Inflammatory macrophage treated with lipopolysaccharide for 4 hours (primary cell): ENCODE results near the gene GBP5.
A peak's percentile ranks its signal among the peaks of the same experiment; 100 is the strongest.
"Not testable (repeated sequence)": the region's sequence is repeated elsewhere in the genome, so short reads cannot be mapped to it uniquely, and the experiment has no call there.

Experiments
- DNase-seq: peaks from one replicate; pipeline ENCODE4 v3.0.0-alpha.2; 2020

The GBP5 gene

GRCh38 chr1:89279011-89279466 lies 6.4 kb upstream of the GBP5 start:
- peak; percentile 77 for DNase-seq

- peak; percentile 86 for DNase-seq
These were observed 5.1 kb upstream of the GBP5 start for GRCh38 chr1:89277725-89278124.

GRCh38 chr1:89276690-89277089 lies 4.0 kb upstream of the GBP5 start:
- no peak for DNase-seq

GRCh38 chr1:89274411-89274857 lies 1.8 kb upstream of the GBP5 start:
- DNase-seq, result peak; percentile 97

GRCh38 chr1:89273324-89273778 lies 691 bp upstream of the GBP5 start:
- no peak for DNase-seq

- peak; percentile 68 for DNase-seq
These were observed 1.2 kb downstream of the GBP5 start for GRCh38 chr1:89271341-89272015.

GRCh38 chr1:89270423-89270822 lies 2.2 kb downstream of the GBP5 start:
- DNase-seq, result peak; percentile 60

- peak; percentile 36 for DNase-seq
These were observed 3.4 kb downstream of the GBP5 start for GRCh38 chr1:89269277-89269676.

- no peak for DNase-seq
These were observed 10.0 kb downstream of the GBP5 start for GRCh38 chr1:89262643-89263042.

- no peak for DNase-seq
These were observed 10.6 kb downstream of the GBP5 start for GRCh38 chr1:89261926-89262515.

GRCh38 chr1:89260566-89261255 lies 11.9 kb downstream of the GBP5 start:
- DNase-seq, result no peak

- DNase-seq, result no peak
These were observed 12.6 kb downstream of the GBP5 start for GRCh38 chr1:89260042-89260441.

GRCh38 chr1:89259283-89259971 lies 13.2 kb downstream of the GBP5 start:
- no peak for DNase-seq

- DNase-seq, result peak; percentile 88
These were observed 15.6 kb downstream of the GBP5 start for GRCh38 chr1:89257041-89257440.

- not testable (repeated sequence) for DNase-seq
These were observed 17.1 kb downstream of the GBP5 start for GRCh38 chr1:89255581-89255980.

- DNase-seq, result no peak
These were observed 17.9 kb downstream of the GBP5 start for GRCh38 chr1:89254658-89255287.

GRCh38 chr1:89243046-89243445 lies 29.6 kb downstream of the GBP5 start:
- peak; percentile 32 for DNase-seq
